Mesenchymal stem cell (in vitro differentiated cells and primary cell): Measurements from ENCODE around the gene ADAM23.

ENCODE experiments used
- DNase-seq: peaks from one replicate; pipeline ENCODE4 v3.0.0-alpha.2; 2013
- H2AFZ ChIP-seq: one replicate; pipeline ENCODE4 v1.6.1; 2013; ENCODE audit warnings: low read depth, mild to moderate bottlenecking, control low read depth, inconsistent platforms, low read length, moderate library complexity
- H2AK5ac ChIP-seq: 2 replicates; pipeline ENCODE4 v1.6.1; 2013; ENCODE audit warnings: low read length, moderate library complexity, mild to moderate bottlenecking, inconsistent platforms; ENCODE audit not compliant: severe bottlenecking
- H2BK120ac ChIP-seq: one replicate; pipeline ENCODE4 v1.6.1; 2013; ENCODE audit warnings: low read depth, mild to moderate bottlenecking, inconsistent platforms, low read length, moderate library complexity
- H2BK12ac ChIP-seq, 2 experiments: one replicate each; pipeline ENCODE4 v1.6.1; 2013; ENCODE audit warnings: inconsistent platforms in 2 of 2, low read length in 2 of 2, mild to moderate bottlenecking in 2 of 2, moderate library complexity in 2 of 2, control low read depth in 1 of 2
- H2BK15ac ChIP-seq: one replicate; pipeline ENCODE4 v1.6.1; 2013; ENCODE audit warnings: mild to moderate bottlenecking, low read depth, inconsistent platforms; ENCODE audit not compliant: poor library complexity, severe bottlenecking
- H2BK5ac ChIP-seq: 2 replicates; pipeline ENCODE4 v1.6.1; 2013; ENCODE audit warnings: low read depth, mild to moderate bottlenecking, low read length, control low read depth, inconsistent platforms; ENCODE audit not compliant: poor library complexity, severe bottlenecking
- H3K14ac ChIP-seq, 2 experiments: one replicate each; pipeline ENCODE4 v1.6.1; 2013; ENCODE audit warnings: inconsistent platforms in 2 of 2, low read length in 2 of 2, control low read depth in 1 of 2, mild to moderate bottlenecking in 1 of 2, moderate library complexity in 1 of 2
- H3K18ac ChIP-seq, 2 experiments: one replicate each; pipeline ENCODE4 v1.6.1; 2013; ENCODE audit warnings: inconsistent platforms in 2 of 2, low read length in 2 of 2, control low read depth in 1 of 2, low read depth in 1 of 2, mild to moderate bottlenecking in 1 of 2
- H3K23ac ChIP-seq, 2 experiments: one replicate each; pipeline ENCODE4 v1.6.1; 2013; ENCODE audit warnings: inconsistent platforms in 2 of 2, low read length in 2 of 2, mild to moderate bottlenecking in 2 of 2, moderate library complexity in 2 of 2, control low read depth in 1 of 2
- H3K27ac ChIP-seq: 2 replicates; pipeline ENCODE4 v1.5.1; 2013; ENCODE audit warnings: mild to moderate bottlenecking, moderate library complexity, low read length, control low read depth, inconsistent platforms; ENCODE audit not compliant: poor library complexity, severe bottlenecking
- H3K27me3 ChIP-seq, 2 experiments: 2 replicates each; pipeline versions ENCODE4 v1.6.1 to v1.7.0; 2013; ENCODE audit warnings: low read length in 2 of 2, mild to moderate bottlenecking in 2 of 2, moderate library complexity in 2 of 2, control low read depth in 1 of 2, inconsistent platforms in 1 of 2; ENCODE audit not compliant: control insufficient read depth in 1 of 2, insufficient read depth in 1 of 2
- H3K36me3 ChIP-seq, 2 experiments: 2 replicates each; pipeline versions ENCODE4 v1.6.1 to v1.7.0; 2013; ENCODE audit warnings: low read length in 2 of 2, control low read depth in 1 of 2, inconsistent platforms in 1 of 2, low read depth in 1 of 2, mild to moderate bottlenecking in 1 of 2; ENCODE audit not compliant: insufficient read depth in 2 of 2, control insufficient read depth in 1 of 2
- H3K4ac ChIP-seq, 2 experiments: one replicate each; pipeline ENCODE4 v1.6.1; 2013; ENCODE audit warnings: inconsistent platforms in 2 of 2, low read length in 2 of 2, mild to moderate bottlenecking in 2 of 2, moderate library complexity in 2 of 2, control low read depth in 1 of 2, low read depth in 1 of 2
- H3K4me1 ChIP-seq: 2 replicates; pipeline ENCODE4 v1.6.1; 2013; ENCODE audit warnings: low read depth, low read length, control low read depth; ENCODE audit not compliant: control insufficient read depth, insufficient read depth
- H3K4me2 ChIP-seq: 2 replicates; pipeline ENCODE4 v1.6.1; 2013; ENCODE audit warnings: low read length, mild to moderate bottlenecking, inconsistent platforms; ENCODE audit not compliant: poor library complexity, severe bottlenecking
- H3K4me3 ChIP-seq, 2 experiments: 2 replicates each; pipeline versions ENCODE4 v1.5.1 to v1.7.0; 2013; ENCODE audit warnings: low read length in 2 of 2, mild to moderate bottlenecking in 2 of 2, control low read depth in 1 of 2, low read depth in 1 of 2; ENCODE audit not compliant: insufficient read depth in 1 of 2
- H3K79me1 ChIP-seq: replicated peaks from 2 replicates; pipeline ENCODE4 v1.6.1; 2013; ENCODE audit warnings: mild to moderate bottlenecking, control low read depth, low read length, inconsistent platforms; ENCODE audit not compliant: poor library complexity, severe bottlenecking
- H3K9ac ChIP-seq: 2 replicates; pipeline ENCODE4 v1.7.0; 2013; ENCODE audit warnings: mild to moderate bottlenecking, low read length, moderate library complexity
- H3K9me3 ChIP-seq: 2 replicates; pipeline ENCODE4 v1.7.0; 2013; ENCODE audit warnings: mild to moderate bottlenecking, low read length; ENCODE audit not compliant: control insufficient read depth
- H4K8ac ChIP-seq: one replicate; pipeline ENCODE4 v1.6.1; 2013; ENCODE audit warnings: inconsistent platforms, mild to moderate bottlenecking, low read length, moderate library complexity
- H4K91ac ChIP-seq: one replicate; pipeline ENCODE4 v1.6.1; 2013; ENCODE audit warnings: mild to moderate bottlenecking, low read length, inconsistent platforms
- WGBS: methylation state at CpG from one replicate; pipeline ENCODE4 v1.1.7; 2013; ENCODE audit warnings: mixed read lengths; 5-methylcytosine and 5-hydroxymethylcytosine counted together

The ADAM23 gene

GRCh38 chr2:206626108-206626507 lies 182.8 kb downstream of the ADAM23 start:
- 88% methylated on average over 2 of the region's 2 CpGs for WGBS
- H4K91ac ChIP-seq = no peak overlapping the region
- H2BK5ac ChIP-seq = no peak overlapping the region

GRCh38 chr2:206627632-206628031 lies 184.3 kb downstream of the ADAM23 start:
- H3K14ac ChIP-seq = no peak overlapping the region
- no peaks in the 10 kb centered on the region for H3K9me3 ChIP-seq
- no peaks in the 10 kb centered on the region for H3K79me1 ChIP-seq
- H3K27me3 ChIP-seq = no peaks in the 10 kb centered on the region
- H2BK12ac ChIP-seq = no peak overlapping the region
- H2BK120ac ChIP-seq = no peak overlapping the region
- H2BK5ac ChIP-seq = no peak overlapping the region
- H3K23ac ChIP-seq = no peak overlapping the region
- H3K9ac ChIP-seq = no peak overlapping the region
- no peak overlapping the region for H3K27ac ChIP-seq
- H4K91ac ChIP-seq = no peak overlapping the region
- no peak overlapping the region for H2AFZ ChIP-seq
- no peak overlapping the region for H2AK5ac ChIP-seq
- H3K36me3 ChIP-seq = no peaks in the 10 kb centered on the region
- H3K4me2 ChIP-seq = no peak overlapping the region
- DNase-seq = no peak
- H3K4me3 ChIP-seq = no peak overlapping the region
- no peak overlapping the region for H3K18ac ChIP-seq
- no peak overlapping the region for H2BK15ac ChIP-seq
- no peak overlapping the region for H4K8ac ChIP-seq
- no peaks in the 10 kb centered on the region for H3K4me1 ChIP-seq
- no peak overlapping the region for H3K4ac ChIP-seq

More at GRCh38 chr2:206626108-206626507, 182.8 kb downstream of the ADAM23 start:
- H3K27me3 ChIP-seq = no peaks in the 10 kb centered on the region
- H3K79me1 ChIP-seq = no peaks in the 10 kb centered on the region
- no peak overlapping the region for H2BK12ac ChIP-seq
- no peak overlapping the region for H3K4me2 ChIP-seq
- no peaks in the 10 kb centered on the region for H3K9me3 ChIP-seq
- no peak overlapping the region for H2AK5ac ChIP-seq
- H3K23ac ChIP-seq = no peak overlapping the region
- no peak overlapping the region for H3K9ac ChIP-seq
- no peak overlapping the region for H3K4ac ChIP-seq
- H3K36me3 ChIP-seq = no peaks in the 10 kb centered on the region
- H4K8ac ChIP-seq = no peak overlapping the region
- no peak overlapping the region for H2BK120ac ChIP-seq
- no peak overlapping the region for H3K18ac ChIP-seq
- H2BK15ac ChIP-seq = no peak overlapping the region
- no peaks in the 10 kb centered on the region for H3K4me1 ChIP-seq
- no peak overlapping the region for H3K27ac ChIP-seq
- no peak overlapping the region for H3K14ac ChIP-seq
- H3K4me3 ChIP-seq = no peak overlapping the region
- no peak overlapping the region for H2AFZ ChIP-seq
- DNase-seq = no peak

- no peak overlapping the region for H3K18ac ChIP-seq
- H3K14ac ChIP-seq = no peak overlapping the region
- H2BK5ac ChIP-seq = no peak overlapping the region
- H2BK120ac ChIP-seq = no peak overlapping the region
- H3K36me3 ChIP-seq = no peaks in the 10 kb centered on the region
- H3K4me1 ChIP-seq = no peaks in the 10 kb centered on the region
- no peak overlapping the region for H4K91ac ChIP-seq
- no peaks in the 10 kb centered on the region for H3K79me1 ChIP-seq
- H3K27me3 ChIP-seq = no peaks in the 10 kb centered on the region
- H3K27ac ChIP-seq = no peak overlapping the region
- WGBS = 59% methylated on average over 3 of the region's 3 CpGs
- DNase-seq = no peak
- H3K23ac ChIP-seq = no peak overlapping the region
- no peak overlapping the region for H3K4me2 ChIP-seq
- no peaks in the 10 kb centered on the region for H3K9me3 ChIP-seq
- H3K4ac ChIP-seq = no peak overlapping the region
- H2AK5ac ChIP-seq = no peak overlapping the region
- no peak overlapping the region for H3K9ac ChIP-seq
- H3K4me3 ChIP-seq = no peak overlapping the region
- no peak overlapping the region for H2BK15ac ChIP-seq
- H2BK12ac ChIP-seq = no peak overlapping the region
- H4K8ac ChIP-seq = no peak overlapping the region
- H2AFZ ChIP-seq = no peak overlapping the region
Observed at GRCh38 chr2:206631340-206631739, 188.0 kb downstream of the ADAM23 start.

GRCh38 chr2:206635015-206635414 lies 191.7 kb downstream of the ADAM23 start:
- H3K79me1 ChIP-seq = no peaks in the 10 kb centered on the region
- H2BK5ac ChIP-seq = no peak overlapping the region
- no peak overlapping the region for H2BK12ac ChIP-seq
- H3K4me2 ChIP-seq = no peak overlapping the region
- no peak overlapping the region for H2BK15ac ChIP-seq
- H4K8ac ChIP-seq = no peak overlapping the region
- no peak for DNase-seq
- no peak overlapping the region for H2BK120ac ChIP-seq
- no peak overlapping the region for H2AK5ac ChIP-seq
- H3K27ac ChIP-seq = no peak overlapping the region
- no peaks in the 10 kb centered on the region for H3K4me1 ChIP-seq
- H3K4ac ChIP-seq = no peak overlapping the region
- no peak overlapping the region for H3K18ac ChIP-seq
- no peak overlapping the region for H3K23ac ChIP-seq
- no peaks in the 10 kb centered on the region for H3K36me3 ChIP-seq
- H4K91ac ChIP-seq = no peak overlapping the region
- no peak overlapping the region for H3K4me3 ChIP-seq
- 88% methylated on average over 1 of the region's 1 CpG for WGBS
- no peak overlapping the region for H2AFZ ChIP-seq
- H3K9me3 ChIP-seq = no peaks in the 10 kb centered on the region
- no peak overlapping the region for H3K14ac ChIP-seq
- H3K27me3 ChIP-seq = peaks cover 0 to 4% of the 10 kb centered on the region in 2 experiments
- H3K9ac ChIP-seq = no peak overlapping the region
